Loucy (cell line): ENCODE data around the gene PNPT1.

Experiments used
- H2AFZ ChIP-seq: fragments of 200-600 bp; sonication (generic); 2 replicates; pipeline ENCODE4 v1.6.0; 2016; ENCODE audit warnings: antibody characterized with exemption, mild to moderate bottlenecking, low read length, moderate library complexity
- H3F3A ChIP-seq: fragments of 200-600 bp; 2 replicates; pipeline ENCODE4 v1.6.0; 2016; ENCODE audit warnings: antibody characterized with exemption, low read depth, mild to moderate bottlenecking
- H3K27me3 ChIP-seq: fragments of 200-600 bp; sonication (generic); 2 replicates; pipeline ENCODE4 v1.6.1; 2014; ENCODE audit warnings: low read length, mild to moderate bottlenecking; ENCODE audit not compliant: insufficient read depth, poor library complexity, severe bottlenecking
- H3K36me3 ChIP-seq: fragments of 200-600 bp; sonication (generic); 2 replicates; pipeline ENCODE4 v1.6.1; 2016; ENCODE audit warnings: low read length; ENCODE audit not compliant: insufficient read depth
- H3K4me1 ChIP-seq: fragments of 200-600 bp; sonication (generic); 2 replicates; pipeline ENCODE4 v1.5.1; 2014; ENCODE audit warnings: low read length, mild to moderate bottlenecking; ENCODE audit not compliant: insufficient read depth, poor library complexity, severe bottlenecking
- H3K4me2 ChIP-seq: fragments of 200-600 bp; sonication (generic); 2 replicates; pipeline ENCODE4 v1.6.0; 2014; ENCODE audit warnings: antibody characterized with exemption, low read length, low read depth, mild to moderate bottlenecking; ENCODE audit not compliant: poor library complexity, severe bottlenecking
- H3K4me3 ChIP-seq: fragments of 200-600 bp; sonication (generic); 2 replicates; pipeline ENCODE4 v1.5.1; 2014; ENCODE audit warnings: low read length, mild to moderate bottlenecking, mixed read lengths; ENCODE audit not compliant: poor library complexity, severe bottlenecking
- H3K79me2 ChIP-seq: fragments of 200-600 bp; sonication (generic); 2 replicates; pipeline ENCODE4 v1.6.1; 2014; ENCODE audit warnings: low read length; ENCODE audit not compliant: insufficient read depth
- H3K9ac ChIP-seq: fragments of 200-600 bp; sonication (generic); 2 replicates; pipeline ENCODE4 v1.6.0; 2014; ENCODE audit warnings: mild to moderate bottlenecking, low read depth, low read length, moderate library complexity; ENCODE audit not compliant: poor library complexity, severe bottlenecking
- H3K9me2 ChIP-seq: fragments of 200-600 bp; sonication (generic); replicated peaks from 2 replicates; pipeline ENCODE4 v1.6.1; 2016; ENCODE audit warnings: low read depth, low read length, mixed read lengths
- H3K9me3 ChIP-seq: fragments of 200-600 bp; sonication (generic); 2 replicates; pipeline ENCODE4 v1.6.1; 2014; ENCODE audit warnings: mild to moderate bottlenecking, antibody characterized with exemption, low read length, low read depth; ENCODE audit not compliant: insufficient read depth
- H4K20me1 ChIP-seq: fragments of 200-600 bp; sonication (generic); 2 replicates; pipeline ENCODE4 v1.6.0; 2014; ENCODE audit warnings: antibody characterized with exemption, low read length, mild to moderate bottlenecking; ENCODE audit not compliant: insufficient read depth, poor library complexity, severe bottlenecking
- CTCF ChIP-seq: fragments of 200-600 bp; sonication (generic); conservative IDR thresholded peaks from 2 replicates; pipeline ENCODE4 v1.5.1; 2014; ENCODE audit warnings: mild to moderate bottlenecking, antibody characterized with exemption, low read length
- EZH2phosphoT487 ChIP-seq: fragments of 200-600 bp; IDR thresholded peaks from 2 replicates; pipeline ENCODE4 v1.6.1; 2018; ENCODE audit warnings: antibody characterized with exemption, mild to moderate bottlenecking, moderate library complexity, borderline replicate concordance

The PNPT1 gene

GRCh38 chr2:55734726-55735125, 41.1 kb upstream of the PNPT1 start:
- Histone ChIP-seq H3K4me3 (no peak overlapping the region), H4K20me1 (no peaks in the 10 kb centered on the region), H2AFZ (no peak overlapping the region), H3K9ac (no peak overlapping the region), H3K9me2 (no peaks in the 10 kb centered on the region), H3K4me1 (no peaks in the 10 kb centered on the region), H3K79me2 (no peaks in the 10 kb centered on the region), H3K4me2 (no peak overlapping the region), H3K9me3 (no peaks in the 10 kb centered on the region), H3K36me3 (no peaks in the 10 kb centered on the region), H3K27me3 (no peaks in the 10 kb centered on the region), H3F3A (no peaks in the 10 kb centered on the region)
- TF ChIP-seq CTCF: no peak
- TF ChIP-seq EZH2phosphoT487: no peak

- Histone ChIP-seq H3K4me2 (no peak overlapping the region), H3K9ac (no peak overlapping the region), H3K36me3 (no peaks in the 10 kb centered on the region), H3K4me1 (no peaks in the 10 kb centered on the region), H3F3A (no peaks in the 10 kb centered on the region), H3K9me2 (no peaks in the 10 kb centered on the region), H3K9me3 (no peaks in the 10 kb centered on the region), H4K20me1 (no peaks in the 10 kb centered on the region), H2AFZ (no peak overlapping the region), H3K4me3 (no peak overlapping the region), H3K79me2 (no peaks in the 10 kb centered on the region), H3K27me3 (no peaks in the 10 kb centered on the region)
- TF ChIP-seq CTCF: no peak
- no peak for TF ChIP-seq EZH2phosphoT487
These were observed 39.7 kb upstream of the PNPT1 start for GRCh38 chr2:55733335-55733734.

- no peak for TF ChIP-seq CTCF
- no peak for TF ChIP-seq EZH2phosphoT487
- H3K4me1 ChIP-seq: no peaks in the 10 kb centered on the region
- H3F3A ChIP-seq: no peaks in the 10 kb centered on the region
- no peak overlapping the region for H3K4me2 ChIP-seq
- H2AFZ ChIP-seq: no peak overlapping the region
- no peaks in the 10 kb centered on the region for H3K9me2 ChIP-seq
- H3K9me3 ChIP-seq: no peaks in the 10 kb centered on the region
- no peaks in the 10 kb centered on the region for H3K36me3 ChIP-seq
- H3K79me2 ChIP-seq: no peaks in the 10 kb centered on the region
- no peaks in the 10 kb centered on the region for H4K20me1 ChIP-seq
- no peaks in the 10 kb centered on the region for H3K27me3 ChIP-seq
- H3K9ac ChIP-seq: no peak overlapping the region
- no peak overlapping the region for H3K4me3 ChIP-seq
These were observed 39.2 kb upstream of the PNPT1 start for GRCh38 chr2:55732854-55733253.
